Endothelial cell of hepatic sinusoid (primary cell): ENCODE data around the gene PSMG4.

Experiments
- in situ Hi-C: cut with HindIII; loops from 2 replicates; pipeline ENCODE4 v1.10.0; 2017; ENCODE audit warnings: low sequenced_read_pairs

The PSMG4 gene

DNA sequence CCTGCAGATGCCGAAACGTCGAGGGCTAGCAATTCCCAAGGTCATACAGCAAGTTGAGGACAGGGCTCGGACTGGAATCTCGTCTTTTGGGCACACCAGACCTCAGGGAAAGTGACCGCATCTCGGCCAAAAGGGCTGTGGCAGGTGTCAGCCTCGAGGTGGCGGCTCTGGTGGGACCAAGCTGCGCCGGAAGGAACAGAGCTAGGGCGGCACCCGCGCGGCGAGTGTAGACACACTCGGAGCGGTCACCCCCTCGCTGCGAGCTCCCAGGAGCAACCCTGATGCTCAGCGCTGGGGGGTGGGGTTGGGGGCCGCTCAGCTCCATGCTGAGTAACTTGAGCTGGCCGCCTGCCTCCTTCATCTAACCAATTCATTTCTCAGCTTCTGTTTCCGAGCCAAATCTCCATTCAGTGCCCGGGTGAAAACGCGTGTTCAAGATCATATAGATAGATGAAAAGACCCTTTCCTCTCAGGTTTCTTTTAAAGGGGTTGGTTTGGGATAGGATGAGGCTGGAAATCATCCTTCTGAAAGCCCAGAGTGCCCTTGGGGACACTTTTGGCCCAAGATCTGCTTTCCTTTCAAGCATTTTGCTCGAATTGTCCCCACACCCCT, 29.1 kb upstream of the PSMG4 start:
- in situ Hi-C loops, result loop anchor here (5.0 kb wide), 1 partner anchor 92 kb away; no protein-coding TSS in a partner anchor

DNA sequence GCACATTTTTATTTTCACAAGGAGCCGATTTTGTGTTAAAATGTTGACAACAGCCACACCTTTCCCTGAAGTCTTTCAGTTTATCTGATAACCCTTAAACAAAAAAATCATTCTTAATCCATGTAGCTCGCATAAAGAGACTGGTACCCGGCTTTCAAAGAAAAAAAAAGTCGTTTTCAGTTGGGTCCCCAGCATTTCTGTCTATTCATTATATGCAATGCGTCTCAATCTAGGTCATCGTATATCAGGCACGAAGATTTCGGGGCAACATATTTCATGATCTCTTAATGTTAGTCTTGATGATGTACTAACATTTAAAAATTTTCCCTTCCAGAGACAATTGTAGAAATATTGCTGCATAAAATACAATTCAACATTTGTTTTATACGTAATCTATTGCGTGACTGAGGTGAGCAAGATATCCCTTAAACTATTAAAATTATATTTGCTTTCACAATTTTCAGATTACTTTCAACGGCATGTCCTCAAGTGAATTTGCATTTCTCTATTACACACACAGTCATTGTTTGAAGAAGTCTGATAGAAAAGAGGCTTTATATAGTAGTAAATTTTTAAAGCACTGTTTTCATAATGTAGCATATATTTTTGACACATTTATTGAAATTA, 28.4 kb upstream of the PSMG4 start:
- in situ Hi-C loops, result no loop called here

DNA sequence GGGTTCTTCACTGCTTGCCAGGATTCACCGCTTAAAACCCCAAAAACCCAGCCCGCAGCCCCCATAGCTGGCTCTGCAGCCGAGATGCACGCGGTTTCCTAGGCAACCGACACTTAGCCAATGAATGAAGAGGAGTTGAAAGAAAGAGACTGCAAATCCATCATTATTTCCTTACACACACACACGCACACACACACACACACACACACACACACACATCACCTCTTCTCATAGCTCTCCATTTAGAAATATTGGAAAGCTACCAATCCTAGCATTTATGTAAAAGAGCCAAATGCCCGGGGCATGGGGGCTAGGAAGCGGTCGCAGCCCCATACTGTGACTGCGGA, 27.9 kb upstream of the PSMG4 start:
- in situ Hi-C loops, result no loop called here

DNA sequence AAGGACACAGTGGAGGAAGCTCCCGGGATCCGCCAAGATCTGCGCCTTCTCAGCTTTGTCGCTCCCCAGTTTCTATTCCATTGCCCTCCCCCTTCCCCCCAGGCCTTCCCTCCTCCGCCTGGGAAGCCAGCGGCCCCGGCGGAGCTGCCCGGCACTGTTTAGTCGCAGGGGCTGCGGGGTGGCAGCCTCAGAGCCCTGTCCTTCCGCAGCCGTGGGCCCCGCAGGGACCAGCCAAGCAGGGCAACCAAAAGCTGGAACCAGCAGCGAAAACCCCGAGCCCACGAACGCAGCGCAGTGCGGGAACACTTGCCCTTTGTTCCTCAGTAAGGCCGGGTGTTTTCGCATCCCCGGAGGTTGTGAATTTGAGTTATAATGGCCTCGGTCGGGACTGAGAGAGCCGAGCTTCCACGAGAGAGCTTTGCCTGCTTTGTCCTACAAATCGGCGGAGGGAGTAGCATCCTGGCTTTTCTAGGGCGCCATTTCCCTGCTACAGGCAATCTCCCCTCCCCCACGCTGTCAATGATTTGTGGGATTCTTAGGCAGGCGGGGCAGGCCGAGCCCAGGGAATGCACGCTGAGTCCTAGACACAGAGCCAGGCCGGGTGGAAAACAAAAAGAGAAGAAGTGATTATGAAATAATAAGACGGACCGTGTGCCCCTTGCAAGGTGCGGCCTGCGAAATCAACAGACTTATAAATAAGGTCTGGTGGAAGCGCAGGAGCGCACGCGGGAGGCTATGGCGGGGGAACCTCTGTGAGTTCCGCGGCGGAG, 27.3 kb upstream of the PSMG4 start:
- in situ Hi-C loops, result no loop called here

DNA sequence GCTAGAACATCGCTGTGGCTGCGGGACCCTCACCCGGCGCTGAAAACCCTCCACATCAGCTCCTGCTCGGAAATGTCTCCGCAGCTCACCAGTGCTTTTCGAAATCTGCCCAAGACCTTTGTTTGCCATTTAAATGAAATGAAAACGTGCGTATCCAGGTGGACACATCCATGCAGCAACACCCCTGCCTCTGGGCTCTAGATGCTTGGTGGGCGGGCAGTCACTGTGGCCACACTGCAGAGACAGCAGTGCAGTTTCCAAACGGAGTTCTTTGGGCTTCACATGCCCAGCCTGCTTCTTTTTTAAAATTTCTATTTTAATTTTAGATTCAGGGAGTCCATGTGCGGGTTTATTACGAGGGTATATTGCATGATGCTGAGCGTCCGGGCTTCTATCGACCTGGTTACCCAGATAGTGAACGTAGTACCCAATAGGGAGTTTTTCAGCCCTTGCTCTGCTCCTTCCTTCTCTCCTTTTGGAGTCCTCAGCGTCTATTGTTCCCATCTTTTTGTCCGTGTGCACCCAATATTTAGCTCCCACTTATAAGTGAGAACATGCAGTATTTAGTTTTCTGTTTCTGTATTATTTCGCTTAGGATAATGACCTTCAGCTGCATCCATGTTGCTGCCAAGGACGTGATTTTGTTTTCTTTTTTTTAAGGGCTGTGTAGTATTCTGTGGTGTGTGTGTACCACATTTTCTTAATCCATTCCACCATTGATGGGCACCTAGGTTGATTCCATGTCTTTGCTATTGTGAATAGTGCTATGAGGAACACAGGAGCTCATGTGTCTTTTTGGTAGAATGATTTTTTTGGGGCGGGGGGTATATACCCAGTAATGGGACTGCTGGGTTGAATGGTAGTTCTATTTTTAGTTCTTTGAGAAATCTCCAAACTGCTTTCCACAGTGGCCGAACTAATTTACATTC, 26.5 kb upstream of the PSMG4 start:
- in situ Hi-C loops, result no loop called here

DNA sequence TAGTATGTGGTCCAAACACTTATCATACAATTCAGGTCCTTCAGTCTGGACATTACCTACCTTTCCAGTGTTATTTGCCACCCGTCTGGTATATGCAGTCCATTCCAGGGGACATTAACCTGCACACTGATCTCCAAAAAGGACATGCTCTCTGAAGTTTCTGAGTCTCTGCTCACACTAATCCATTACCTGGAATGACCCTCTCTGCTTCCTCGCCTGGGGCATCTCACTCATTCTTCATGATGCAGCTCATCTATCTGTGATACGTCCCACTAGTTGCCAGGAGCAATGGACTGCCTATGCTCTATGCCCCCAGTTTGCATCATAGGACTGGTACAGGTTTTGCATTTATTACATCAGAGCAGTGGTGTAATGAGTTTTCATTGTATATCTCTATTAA, 25.4 kb upstream of the PSMG4 start:
- in situ Hi-C loops, result no loop called here

DNA sequence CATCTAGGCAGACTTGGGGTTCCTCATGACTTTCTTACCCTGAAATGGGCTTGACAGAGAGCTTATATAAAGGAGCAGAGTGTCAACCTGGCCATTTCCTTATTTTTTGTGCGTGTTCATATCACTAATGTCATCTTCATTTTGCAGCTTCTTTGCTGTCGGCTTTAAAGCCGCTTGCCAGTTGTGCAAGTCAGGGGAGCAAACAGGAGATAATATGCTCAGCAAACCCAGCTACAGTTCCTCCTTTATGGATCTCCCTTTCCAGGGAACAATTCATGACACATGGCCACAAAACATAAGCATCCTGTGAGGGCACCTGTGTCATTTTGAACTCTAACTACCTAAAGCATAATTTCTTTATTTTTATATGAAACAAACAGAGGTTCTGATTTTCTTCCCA, 24.8 kb upstream of the PSMG4 start:
- in situ Hi-C loops, result no loop called here

DNA sequence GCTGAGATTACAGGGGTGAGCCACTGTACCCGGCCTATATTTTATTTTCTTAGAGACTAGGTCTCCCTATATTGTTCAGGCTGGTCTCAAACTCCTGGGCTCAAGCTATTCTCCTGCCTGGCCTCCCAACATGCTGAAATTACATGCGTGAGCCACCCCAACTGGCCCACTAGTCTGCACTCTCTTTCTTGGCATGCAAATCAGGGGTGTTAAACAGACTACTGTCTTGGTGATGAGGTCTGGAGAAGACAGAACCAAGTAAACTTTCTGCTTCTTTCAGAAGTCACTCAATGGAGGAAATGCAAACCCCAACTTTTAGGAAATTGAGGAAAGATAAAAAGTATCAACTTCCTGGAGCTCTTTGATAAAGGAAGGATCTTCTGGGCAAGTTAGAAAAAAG, 23.3 kb upstream of the PSMG4 start:
- in situ Hi-C loops, result no loop called here

DNA sequence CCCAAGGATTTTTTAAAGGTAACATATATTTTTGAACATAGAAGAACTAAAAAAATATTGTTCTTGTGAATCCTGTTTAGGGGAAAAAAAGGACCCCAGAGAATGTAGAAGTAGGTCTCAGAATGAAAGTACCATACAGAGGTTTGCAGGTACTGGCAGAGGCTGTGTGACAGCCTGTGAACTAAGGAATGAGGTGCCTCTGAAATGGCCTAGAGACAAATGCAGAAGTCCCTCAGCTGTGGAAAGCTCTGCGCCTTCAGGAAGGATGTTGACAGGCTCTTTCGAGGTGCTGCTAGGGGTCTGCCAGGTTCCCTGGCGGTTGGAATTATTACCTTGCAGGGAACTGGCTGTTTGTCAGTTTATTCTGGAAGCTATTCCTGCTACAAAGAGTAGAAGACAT, 22.7 kb upstream of the PSMG4 start:
- in situ Hi-C loops, result no loop called here

DNA sequence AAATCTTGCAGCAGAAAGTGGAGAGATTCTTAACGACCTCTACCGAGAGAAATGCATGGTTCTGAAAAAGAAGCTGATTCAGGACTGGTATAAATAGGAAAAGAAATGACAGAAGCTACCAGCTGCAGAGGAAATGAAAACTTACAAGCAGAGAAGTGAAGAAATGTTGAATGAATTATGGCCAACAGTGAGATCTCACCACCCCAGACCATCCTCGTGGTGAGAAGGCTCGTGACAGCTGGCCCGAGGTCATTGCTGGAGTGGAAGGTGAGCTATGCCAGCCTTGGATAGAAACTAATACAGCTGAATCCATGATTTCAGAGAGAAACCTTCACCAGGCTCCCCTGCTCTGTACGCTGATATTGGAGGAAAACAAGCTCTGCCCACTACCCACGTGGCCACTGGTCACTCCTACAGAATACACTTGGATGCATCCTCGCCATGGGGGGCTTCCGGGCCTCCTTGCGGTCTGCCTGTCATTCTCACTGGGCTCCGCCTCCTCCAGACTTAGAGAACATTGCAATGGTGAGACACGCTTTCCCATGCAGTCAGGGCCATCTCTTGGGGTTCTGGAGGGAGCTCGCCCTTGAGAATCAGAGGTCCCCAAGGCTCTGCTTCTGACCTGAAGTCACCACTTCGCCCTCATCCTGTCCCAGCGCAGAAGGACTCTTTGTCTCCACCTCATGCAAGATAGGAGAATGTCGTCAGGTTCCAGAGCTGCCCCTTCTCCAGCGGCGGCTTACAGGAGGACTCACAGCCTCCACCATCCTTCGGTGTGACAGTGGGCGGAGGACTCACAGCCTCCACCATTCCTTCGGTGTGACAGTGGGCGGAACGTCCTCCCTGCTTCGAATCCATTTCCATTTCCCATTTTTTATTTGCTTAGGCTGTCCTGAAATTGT, 20.7 kb upstream of the PSMG4 start:
- in situ Hi-C loops, result no loop called here

DNA sequence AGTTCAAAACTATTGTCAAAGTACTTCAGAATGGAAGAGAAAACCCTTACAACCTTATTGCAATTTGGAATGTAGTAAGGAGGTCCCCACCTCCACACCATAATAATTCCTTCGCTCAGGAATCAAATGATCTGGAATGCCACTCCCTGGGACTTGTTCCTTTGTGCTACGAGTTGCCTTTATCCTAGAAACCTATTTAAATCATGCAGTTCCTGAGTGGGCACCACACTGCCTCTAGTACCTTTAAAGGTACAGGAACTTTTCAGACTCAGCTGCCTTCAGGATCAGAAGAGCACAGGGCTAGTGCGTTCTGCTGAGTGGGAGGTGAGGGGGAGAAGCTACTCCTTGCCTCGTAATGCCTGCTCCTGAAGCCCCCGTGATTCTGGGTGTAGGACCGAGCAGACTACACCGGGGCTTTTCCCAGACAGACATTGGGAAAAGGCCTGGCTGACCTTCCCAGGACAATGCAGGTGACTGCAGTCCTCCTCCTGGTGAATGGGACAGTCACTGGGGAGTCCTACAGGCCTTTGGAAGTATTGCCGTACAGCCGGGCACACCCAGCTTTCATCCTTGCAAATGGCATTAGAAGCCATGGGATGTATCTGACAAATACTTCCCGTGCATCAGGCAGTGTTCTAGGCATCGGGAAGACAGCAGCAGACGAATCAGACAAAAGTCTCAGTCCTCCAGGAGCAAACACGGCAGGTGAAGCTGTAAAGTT, 19.5 kb upstream of the PSMG4 start:
- in situ Hi-C loops, result no loop called here

DNA sequence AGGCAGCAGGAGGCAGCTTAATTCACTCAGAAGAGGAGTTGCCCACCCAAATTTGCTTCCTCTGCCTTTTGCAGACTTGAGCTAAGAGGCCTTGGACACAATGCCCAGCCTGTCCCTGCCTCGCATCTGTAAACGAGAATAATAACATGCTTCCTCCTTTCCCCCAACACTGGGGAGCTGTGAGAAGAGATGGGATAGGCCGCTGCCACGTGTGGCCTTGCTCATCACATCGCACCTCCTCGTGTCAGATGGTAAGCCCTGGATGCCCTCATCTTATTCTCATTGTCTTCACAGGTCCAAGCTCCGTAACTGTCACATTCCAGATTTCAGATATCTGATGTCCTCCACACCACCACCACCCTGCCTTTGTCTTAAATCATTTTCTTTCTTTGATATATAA, 18.2 kb upstream of the PSMG4 start:
- in situ Hi-C loops, result loop anchor here (10.0 kb wide), 1 partner anchor 56 kb away; no protein-coding TSS in a partner anchor

DNA sequence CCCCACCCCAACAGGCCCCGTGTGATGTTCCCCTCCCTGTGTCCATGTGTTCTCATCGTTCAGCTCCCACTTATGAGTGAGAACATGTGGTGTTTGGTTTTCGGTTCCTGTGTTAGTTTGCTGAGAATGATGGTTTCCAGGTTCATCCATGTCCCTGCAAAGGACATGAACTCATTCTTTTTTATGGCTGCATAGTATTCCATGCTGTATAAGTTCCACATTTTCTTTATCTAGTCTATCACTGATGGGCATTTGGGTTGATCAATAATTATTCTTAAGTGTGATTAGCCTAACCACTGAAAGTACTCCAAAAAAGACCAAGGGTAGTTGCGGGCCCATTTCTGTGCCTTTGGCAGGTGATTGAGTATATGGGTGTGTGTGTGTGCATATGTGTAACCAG, 17.0 kb upstream of the PSMG4 start:
- in situ Hi-C loops, result loop anchor here (10.0 kb wide), 1 partner anchor 57 kb away; no protein-coding TSS in a partner anchor

DNA sequence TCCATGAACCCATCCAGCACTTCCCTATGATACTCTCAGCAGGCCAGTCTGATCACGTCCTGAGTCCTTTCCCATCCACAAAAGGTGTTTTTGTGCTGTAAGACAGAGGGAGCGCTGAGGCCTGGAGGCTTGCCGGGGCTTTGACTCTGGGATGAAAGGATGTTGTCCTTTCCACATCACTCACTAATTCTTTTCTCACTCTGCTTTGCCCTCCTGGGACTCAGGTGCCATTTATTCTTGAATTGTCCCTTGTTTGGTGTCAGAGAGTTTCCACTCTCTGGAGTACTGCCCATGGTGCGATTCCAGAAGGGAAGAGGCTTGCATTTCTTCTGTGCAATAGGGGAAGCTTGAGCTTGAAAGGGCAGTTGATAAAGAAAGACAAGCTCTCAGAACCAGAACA, 16.0 kb upstream of the PSMG4 start:
- in situ Hi-C loops, result loop anchor here (10.0 kb wide), 1 partner anchor 58 kb away; no protein-coding TSS in a partner anchor

DNA sequence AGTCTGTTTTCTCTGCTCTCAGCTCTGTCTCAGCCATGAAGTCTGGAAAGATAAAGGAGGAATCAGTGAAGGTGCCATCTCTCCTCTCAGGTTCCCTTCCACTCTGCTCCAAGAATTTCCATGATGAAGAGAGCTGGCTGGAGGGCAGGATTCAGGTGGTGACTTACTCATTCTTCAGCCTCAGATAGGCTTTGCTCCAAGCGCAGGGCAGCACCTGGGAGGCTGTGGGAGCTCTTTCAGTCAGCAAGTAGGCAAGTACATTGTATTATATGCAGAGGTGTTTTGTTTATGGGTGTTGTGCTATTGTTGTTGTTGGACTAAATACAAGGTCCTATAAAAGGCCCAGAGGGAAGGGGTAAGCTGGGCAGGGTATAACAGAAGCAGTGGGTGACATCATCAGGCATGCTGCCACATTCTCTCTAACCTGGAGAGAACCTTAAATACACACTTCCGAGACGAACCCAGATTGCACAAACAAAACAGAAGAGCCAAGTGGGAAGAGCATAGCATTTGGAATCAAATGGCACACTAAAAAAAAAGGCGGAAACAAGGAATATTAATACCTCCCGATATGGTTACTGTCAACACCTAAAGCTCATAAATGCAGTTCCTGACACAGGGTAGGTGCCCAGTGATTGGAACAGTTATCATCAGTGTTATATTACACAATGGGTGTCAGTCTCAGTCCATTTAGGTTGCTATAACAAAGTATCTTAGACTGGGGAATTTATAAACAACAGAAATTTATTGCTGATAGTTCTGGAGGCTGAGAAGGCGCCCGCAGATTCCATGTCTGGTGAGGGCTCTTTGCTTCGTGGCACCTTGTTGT, 14.5 kb upstream of the PSMG4 start:
- in situ Hi-C loops, result loop anchor here (10.0 kb wide), 1 partner anchor 59 kb away; no protein-coding TSS in a partner anchor

DNA sequence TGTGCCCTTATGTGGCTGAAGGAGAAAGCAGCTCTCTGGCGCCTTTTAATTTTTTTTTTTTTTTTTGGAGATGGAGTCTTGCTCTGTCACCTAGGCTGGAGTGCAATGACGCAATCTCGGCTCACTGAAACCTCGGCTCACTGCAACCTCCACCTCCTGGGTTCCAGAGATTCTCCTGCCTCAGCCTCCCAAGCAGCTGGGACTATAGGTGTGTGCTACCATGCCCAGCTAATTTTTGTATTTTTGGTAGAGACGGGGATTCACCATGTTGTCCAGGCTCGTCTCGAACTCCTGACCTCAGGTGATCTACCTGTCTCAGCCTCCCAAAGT, 13.9 kb upstream of the PSMG4 start:
- in situ Hi-C loops, result loop anchor here (10.0 kb wide), 1 partner anchor 60 kb away; no protein-coding TSS in a partner anchor

DNA sequence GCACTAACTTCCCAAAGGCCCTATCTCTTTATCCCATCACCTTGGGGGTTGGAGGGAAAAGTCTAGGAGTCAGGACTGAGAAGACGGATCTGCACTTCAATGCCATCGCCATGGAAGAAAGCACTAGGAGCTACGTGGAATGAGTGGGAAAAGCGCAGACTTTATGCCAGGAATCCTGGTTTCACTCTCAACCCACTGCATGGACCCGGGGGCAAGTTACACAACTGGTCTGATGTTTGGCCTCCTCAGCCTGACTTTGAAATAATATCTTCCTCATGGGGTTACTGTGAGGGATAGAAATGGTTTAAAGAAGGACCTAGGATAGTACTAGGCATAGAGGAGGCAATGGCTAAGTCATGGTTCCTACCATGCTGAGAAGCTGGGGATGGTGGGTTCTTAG, 13.5 kb upstream of the PSMG4 start:
- in situ Hi-C loops, result loop anchor here (10.0 kb wide), 1 partner anchor 60 kb away; no protein-coding TSS in a partner anchor
